DMS 273 treated with DMSO at 0.1 percent for 48 hours (cell line): ENCODE results near the gene NDEL1.

Source experiments
- DNase-seq: peaks from one replicate; lab custom pipeline; 2025; lab: John Stamatoyannopoulos, UW

Gene NDEL1

GRCh38 chr17:8477715-8478441 is 42.2 kb downstream of the NDEL1 start:
- DNase-seq = no peak

DNA sequence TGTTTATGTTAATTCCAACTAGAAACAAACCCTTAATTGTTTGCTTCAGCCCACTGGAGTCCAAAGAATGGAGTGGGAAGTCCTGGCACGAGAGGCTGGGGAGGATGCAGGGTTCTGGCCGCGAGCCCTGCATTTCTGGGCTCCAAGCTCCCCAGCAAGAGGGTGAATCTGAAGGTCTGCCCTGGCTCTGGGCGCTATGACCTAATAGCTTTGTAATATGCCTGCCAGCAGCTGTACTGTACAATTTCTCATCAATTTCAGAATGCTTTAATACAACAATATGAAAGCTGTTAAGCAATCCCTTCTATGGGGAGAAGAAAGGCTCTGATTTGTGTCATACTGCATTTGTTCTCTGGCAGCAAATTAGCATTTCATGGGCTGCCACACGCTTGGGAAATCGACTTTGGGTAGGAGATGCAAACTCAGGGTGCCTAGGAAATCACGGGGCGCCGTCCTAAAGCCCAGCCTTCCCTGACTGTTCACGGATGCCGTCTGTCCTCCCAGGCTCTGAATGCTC is 43.8 kb downstream of the NDEL1 start:
- no peak for DNase-seq

DNA sequence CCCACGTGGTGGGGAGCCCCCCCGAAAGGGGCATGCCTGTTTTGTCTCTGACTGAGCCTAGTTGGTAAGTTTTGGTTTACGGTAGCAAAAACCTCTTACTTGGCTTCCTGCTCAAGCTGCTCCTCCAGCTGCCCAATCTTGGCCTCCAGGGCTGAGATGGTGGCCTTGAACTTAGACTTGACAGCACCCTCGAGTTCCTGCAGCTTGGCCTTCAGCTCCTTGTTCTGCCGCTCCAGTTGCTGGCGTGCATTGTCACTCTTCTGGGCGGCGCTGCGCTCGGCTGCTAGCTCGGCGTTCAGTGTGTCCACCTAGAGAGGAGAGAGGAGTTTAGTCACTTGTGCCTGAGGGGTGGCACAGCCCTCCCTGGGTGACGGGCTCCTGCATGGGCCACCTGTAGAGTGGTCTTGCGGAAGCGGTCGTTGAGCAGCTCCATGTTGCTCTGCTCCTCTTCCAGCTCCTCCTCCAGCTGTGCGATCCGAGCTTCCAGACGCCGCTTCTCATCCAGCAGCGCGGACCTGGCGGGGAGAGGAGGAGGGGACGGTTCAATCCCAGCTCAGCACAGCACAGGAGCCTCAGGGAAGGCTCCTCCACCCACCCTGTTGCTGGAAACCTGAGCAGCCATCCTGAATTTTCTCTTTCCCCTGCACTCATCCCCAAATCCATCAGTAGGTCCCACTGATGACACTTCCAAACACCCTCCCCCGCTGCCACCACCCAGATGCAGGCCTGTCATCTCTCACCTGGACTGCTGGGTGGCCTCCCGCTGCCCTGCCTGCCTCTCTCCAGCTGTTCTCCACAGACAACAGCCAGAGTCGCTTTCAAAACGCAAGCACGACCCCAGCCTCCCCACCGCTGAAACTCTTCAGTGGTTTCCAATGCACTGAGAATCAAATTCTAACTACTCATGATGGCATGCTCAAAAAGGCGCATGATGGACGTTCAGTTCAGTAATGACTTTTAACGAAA is 44.6 kb downstream of the NDEL1 start:
- no peak for DNase-seq

- DNase-seq = no peak
Measured at GRCh38 chr17:8481089-8481488, 45.4 kb downstream of the NDEL1 start.

GRCh38 chr17:8481703-8482102 is 46.0 kb downstream of the NDEL1 start:
- no peak for DNase-seq

DNA sequence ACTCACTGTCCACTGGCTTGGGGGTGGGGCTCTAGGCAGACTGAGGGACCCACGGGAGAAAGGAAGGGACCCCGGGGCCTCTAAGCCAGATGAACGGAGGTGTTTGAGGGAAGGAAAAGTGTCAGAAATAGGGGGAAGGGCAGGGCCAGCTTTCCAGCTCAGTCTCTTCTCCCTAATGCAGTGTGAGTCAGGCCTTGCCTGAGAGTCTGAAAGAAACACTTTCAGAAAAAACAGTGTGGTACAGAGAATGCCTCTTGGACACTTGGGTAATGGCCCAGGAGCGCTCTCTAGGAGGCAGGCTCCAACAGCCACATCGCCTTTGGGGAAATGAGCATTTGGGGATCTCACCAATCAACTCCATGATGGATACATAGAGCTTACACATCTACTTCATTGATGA is 46.9 kb downstream of the NDEL1 start:
- no peak for DNase-seq

DNA sequence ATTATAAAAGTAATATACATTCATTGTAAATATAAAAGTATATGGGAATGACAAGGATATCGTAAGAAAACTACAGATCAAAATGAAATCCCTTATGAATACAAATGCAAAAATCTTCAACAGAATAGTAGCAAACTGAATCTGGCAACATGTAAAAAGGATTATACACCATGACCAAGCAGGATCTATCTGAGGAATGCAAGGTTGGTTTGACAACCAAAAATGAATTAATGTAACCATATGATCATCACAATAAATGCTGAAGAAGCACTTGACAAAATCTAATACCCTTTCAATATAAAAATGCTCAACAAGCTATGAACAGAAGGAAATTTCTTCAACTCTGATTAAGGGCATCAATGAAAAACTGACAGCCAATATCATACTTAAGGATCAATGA is 48.8 kb downstream of the NDEL1 start:
- DNase-seq = no peak

DNA sequence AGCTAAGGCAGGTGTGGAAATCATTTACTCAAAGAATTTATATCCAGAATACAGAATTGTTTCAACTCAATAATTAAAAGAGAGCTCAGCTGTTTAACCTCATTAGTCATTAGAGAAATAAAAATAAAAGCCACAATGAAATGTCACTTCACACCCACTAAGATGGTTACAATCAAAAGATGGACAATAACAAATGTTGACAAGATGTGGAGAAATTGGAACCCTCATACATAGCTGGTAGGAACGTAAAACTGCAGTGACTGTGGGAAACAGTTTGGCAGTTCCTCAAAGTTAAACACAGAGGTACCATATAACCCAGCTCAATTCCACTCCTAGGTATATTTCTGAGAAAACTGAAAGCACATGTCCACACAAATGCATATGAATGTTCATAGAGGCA is 49.8 kb downstream of the NDEL1 start:
- DNase-seq = no peak

GRCh38 chr17:8487130-8487645 is 51.5 kb downstream of the NDEL1 start:
- no peak for DNase-seq

DNA sequence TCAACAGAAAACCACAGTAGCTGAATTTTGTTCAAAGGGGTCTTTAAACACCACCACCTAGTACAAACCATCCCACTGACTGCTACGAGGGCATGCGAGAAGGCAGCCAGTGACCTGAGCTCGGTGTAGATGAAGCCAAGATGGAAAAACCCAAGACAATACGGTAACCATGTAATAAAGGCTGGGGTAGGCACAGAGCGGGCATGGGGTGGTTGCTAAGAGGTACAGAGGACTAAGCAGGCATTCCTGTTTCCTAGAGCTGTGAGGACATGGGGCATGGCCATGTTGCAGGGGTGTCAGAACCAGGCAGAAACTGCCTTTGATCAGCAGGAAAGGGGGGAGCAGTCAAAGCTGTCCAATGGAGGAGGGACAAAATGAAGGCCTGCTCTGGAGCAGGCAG is 52.1 kb downstream of the NDEL1 start:
- no peak for DNase-seq

DNA sequence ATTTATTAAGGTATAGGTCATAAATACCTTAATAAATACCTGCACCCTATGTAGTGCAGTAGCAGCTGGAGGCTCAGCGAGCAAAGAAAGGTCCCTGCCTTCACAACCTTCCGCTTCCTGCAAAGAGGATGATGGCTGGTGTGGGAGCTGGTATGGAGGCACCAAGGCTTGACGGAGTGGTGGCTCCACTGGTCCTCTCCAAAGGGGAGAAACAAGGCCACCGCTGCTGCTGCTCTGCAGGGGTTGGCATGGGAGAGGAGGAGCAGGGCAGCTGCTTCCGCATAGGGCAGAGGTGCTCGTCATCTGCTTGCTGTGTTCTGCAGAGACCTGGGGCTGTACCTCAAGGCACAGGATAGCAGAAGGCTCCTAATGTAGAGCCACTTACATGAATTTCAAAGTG is 52.8 kb downstream of the NDEL1 start:
- DNase-seq = no peak

GRCh38 chr17:8488901-8489300 is 53.2 kb downstream of the NDEL1 start:
- DNase-seq = no peak

- no peak for DNase-seq
Measured at GRCh38 chr17:8489841-8490240, 54.2 kb downstream of the NDEL1 start.

- no peak for DNase-seq
Measured at GRCh38 chr17:8490256-8491023, 54.8 kb downstream of the NDEL1 start.

DNA sequence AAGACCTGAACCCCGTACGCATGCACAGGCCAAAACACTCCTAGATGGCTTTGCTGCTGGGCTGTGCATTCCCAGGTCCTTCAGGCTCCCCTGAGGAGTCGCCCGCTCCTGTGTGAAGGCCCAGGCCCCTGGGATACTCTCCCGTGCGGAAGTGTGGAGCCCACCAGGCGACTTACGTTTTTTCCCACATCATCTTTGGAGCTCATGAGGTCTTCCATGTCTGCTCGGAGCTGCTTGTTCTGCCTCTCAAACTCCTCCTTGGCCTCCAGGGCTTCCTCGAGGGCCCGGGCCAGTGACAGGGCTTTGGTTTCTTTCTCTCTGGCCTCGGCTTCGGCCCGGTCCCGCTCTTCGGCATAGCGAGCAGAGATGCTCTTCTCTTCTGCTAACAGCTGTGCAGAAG is 56.4 kb downstream of the NDEL1 start:
- no peak for DNase-seq

DNA sequence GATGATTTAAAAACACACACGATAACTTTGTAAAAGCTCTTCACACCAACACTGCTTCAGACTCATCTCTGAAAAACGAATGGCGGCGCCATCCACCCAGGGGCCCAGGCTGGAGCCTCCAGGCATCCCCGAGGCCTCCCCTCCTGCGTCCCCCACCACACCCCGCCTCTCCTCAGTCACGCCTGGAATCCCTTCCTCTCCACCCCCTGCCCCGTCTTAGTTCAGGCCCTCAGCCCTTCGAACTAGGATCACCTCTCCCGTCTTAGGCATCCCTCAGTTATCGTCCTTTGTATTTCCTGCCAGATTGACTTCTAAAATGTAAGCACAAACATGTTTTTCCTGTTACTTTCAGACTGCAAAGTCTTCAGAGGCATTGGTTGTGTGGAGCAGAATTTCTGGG is 58.3 kb downstream of the NDEL1 start:
- no peak for DNase-seq

- no peak for DNase-seq
Measured at GRCh38 chr17:8494506-8495111, 58.9 kb downstream of the NDEL1 start.

GRCh38 chr17:8496081-8496480 is 60.4 kb downstream of the NDEL1 start:
- DNase-seq = no peak

DNA sequence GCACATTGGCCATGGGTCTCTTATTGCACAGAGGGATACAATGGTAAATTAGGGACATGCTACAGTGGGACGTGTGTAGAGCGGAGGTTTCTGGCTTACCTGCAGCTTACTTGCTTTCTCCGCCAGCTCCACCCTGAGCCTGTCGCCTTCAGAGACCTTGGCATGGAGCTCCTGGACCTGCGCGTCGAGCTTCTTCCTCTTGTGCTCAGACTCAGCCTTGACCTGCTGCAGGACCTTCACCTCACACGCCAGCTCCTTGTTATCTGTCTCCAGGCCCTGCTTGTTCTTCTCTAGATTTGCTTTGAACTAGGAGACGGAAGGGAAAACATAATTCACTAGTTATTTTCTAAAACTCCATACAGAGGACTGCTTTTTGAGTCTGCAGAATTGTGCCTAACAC is 63.5 kb downstream of the NDEL1 start:
- no peak for DNase-seq

- no peak for DNase-seq
Measured at GRCh38 chr17:8499614-8500013, 63.9 kb downstream of the NDEL1 start.

DNA sequence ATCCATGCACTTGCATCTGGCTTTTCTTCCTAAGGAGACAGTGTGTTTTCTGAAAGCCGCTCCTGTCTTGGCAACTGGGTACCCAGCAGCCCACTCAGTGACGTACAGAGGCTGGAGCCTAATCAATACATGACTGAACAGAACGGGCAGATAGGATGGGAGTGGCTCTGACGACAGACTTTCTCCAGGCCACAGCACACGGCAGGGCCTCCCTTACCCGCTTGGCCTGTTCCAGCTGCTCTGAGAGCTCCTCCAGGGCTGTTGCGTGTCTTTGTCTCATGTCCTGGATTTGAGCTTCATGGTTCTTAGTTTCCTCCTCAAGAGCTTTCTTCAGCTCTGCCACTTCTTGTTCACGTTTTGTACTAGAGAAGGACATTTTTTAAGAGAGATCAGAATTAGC is 64.9 kb downstream of the NDEL1 start:
- DNase-seq = no peak

DNA sequence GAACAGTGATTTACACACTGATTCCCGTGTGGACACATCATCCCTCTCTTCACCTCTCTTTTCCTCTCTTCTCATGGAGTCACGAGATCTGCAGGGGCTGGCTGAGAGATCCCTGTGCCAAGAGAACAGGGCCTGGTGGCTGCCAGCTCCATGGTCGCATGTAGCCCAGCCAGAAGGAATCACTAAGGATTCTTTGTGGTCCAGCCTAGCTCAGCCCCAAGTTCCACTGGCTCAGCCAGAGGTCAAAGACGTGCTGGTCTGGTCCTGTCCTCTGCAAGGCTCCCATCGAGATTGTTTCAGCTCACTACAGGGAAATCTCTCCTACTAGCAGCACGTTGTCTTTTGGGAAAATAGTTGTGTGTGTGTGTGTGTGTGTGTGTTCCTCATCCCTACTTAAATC is 66.4 kb downstream of the NDEL1 start:
- DNase-seq = no peak
